Erythroblast (primary cell): ENCODE data around the gene USP33.

Experiments used
- GATA1 ChIP-seq: IDR thresholded peaks from 2 replicates; pipeline ENCODE4 v1.6.1; 2011; ENCODE audit warnings: low read depth, mild to moderate bottlenecking, control low read depth, low read length, moderate library complexity
- POLR2A ChIP-seq: IDR thresholded peaks from 2 replicates; pipeline ENCODE4 v1.6.1; 2011; ENCODE audit warnings: mild to moderate bottlenecking, low read length

- TF ChIP-seq POLR2A (no peak), GATA1 (no peak)
Observed at GRCh38 chr1:77757603-77758002, 2.0 kb downstream of the USP33 start.
